ENCODE data around the gene NHSL1. TPM values are rescaled to one million over a fixed set of nuclear protein-coding genes. Genes with fewer than 3 reads are reported as not detected.

NHSL1 gene
- total RNA-seq, 1 donor, result 6.9 TPM

- Histone ChIP-seq H3K4me2 (ENCODE audit: insufficient read depth, low read length) (no peak overlapping the region), H4K20me1 (ENCODE audit: insufficient read depth, low read length) (no peaks in the 10 kb centered on the region), H3K4me3 (ENCODE audit: insufficient read depth, low read length) (no peak overlapping the region), H2AFZ (ENCODE audit: low read length) (no peak overlapping the region), H3K79me2 (ENCODE audit: insufficient read depth, low read length) (no peaks in the 10 kb centered on the region), H3K36me3 (ENCODE audit: insufficient read depth, low read length) (no peaks in the 10 kb centered on the region), H3K27me3 (ENCODE audit: insufficient read depth, low read length) (no peaks in the 10 kb centered on the region), H3K27ac (ENCODE audit: low read depth, low read length) (no peak overlapping the region), H3K9me3 (ENCODE audit: low read depth, low read length) (no peaks in the 10 kb centered on the region), H3K4me1 (ENCODE audit: insufficient read depth, low read length) (no peaks in the 10 kb centered on the region)
- no peak for DNase-seq (ENCODE audit: insufficient read length, low spot score, missing footprints)
- no peak for TF ChIP-seq CTCF (IDR thresholded peaks at IDR 0.05; ENCODE audit: extremely low read depth, low read depth, low read length)
Observed at GRCh38 chr6:138487102-138487604, 12.1 kb downstream of the NHSL1 start.

- Histone ChIP-seq H3K27me3 (ENCODE audit: insufficient read depth, low read length) (no peaks in the 10 kb centered on the region), H3K4me2 (ENCODE audit: insufficient read depth, low read length) (no peak overlapping the region), H3K36me3 (ENCODE audit: insufficient read depth, low read length) (no peaks in the 10 kb centered on the region), H4K20me1 (ENCODE audit: insufficient read depth, low read length) (no peaks in the 10 kb centered on the region), H3K9me3 (ENCODE audit: low read depth, low read length) (no peaks in the 10 kb centered on the region), H2AFZ (ENCODE audit: low read length) (no peak overlapping the region), H3K27ac (ENCODE audit: low read depth, low read length) (no peak overlapping the region), H3K79me2 (ENCODE audit: insufficient read depth, low read length) (no peaks in the 10 kb centered on the region), H3K4me1 (ENCODE audit: insufficient read depth, low read length) (no peaks in the 10 kb centered on the region), H3K4me3 (ENCODE audit: insufficient read depth, low read length) (no peak overlapping the region)
- no peak for DNase-seq (ENCODE audit: insufficient read length, low spot score, missing footprints)
- no peak for TF ChIP-seq CTCF (IDR thresholded peaks at IDR 0.05; ENCODE audit: extremely low read depth, low read depth, low read length)
Observed at GRCh38 chr6:138486249-138487101, 12.8 kb downstream of the NHSL1 start.

GRCh38 chr6:138485586-138486248, 13.6 kb downstream of the NHSL1 start:
- Histone ChIP-seq H4K20me1 (ENCODE audit: insufficient read depth, low read length) (no peaks in the 10 kb centered on the region), H3K79me2 (ENCODE audit: insufficient read depth, low read length) (no peaks in the 10 kb centered on the region), H3K27ac (ENCODE audit: low read depth, low read length) (no peak overlapping the region), H2AFZ (ENCODE audit: low read length) (peak overlapping the region; percentile 36), H3K27me3 (ENCODE audit: insufficient read depth, low read length) (no peaks in the 10 kb centered on the region), H3K4me2 (ENCODE audit: insufficient read depth, low read length) (peak overlapping the region; percentile 80), H3K36me3 (ENCODE audit: insufficient read depth, low read length) (no peaks in the 10 kb centered on the region), H3K4me3 (ENCODE audit: insufficient read depth, low read length) (no peak overlapping the region), H3K4me1 (ENCODE audit: insufficient read depth, low read length) (no peaks in the 10 kb centered on the region), H3K9me3 (ENCODE audit: low read depth, low read length) (no peaks in the 10 kb centered on the region)
- no peak for TF ChIP-seq CTCF (IDR thresholded peaks at IDR 0.05; ENCODE audit: extremely low read depth, low read depth, low read length)
- DNase-seq (ENCODE audit: insufficient read length, low spot score, missing footprints), result no peak

GRCh38 chr6:138485005-138485545, 14.2 kb downstream of the NHSL1 start:
- H3K27me3 ChIP-seq (ENCODE audit: insufficient read depth, low read length), result no peaks in the 10 kb centered on the region
- peak overlapping the region; percentile 68 for H3K4me3 ChIP-seq (ENCODE audit: insufficient read depth, low read length)
- peak overlapping the region; percentile 87 for H2AFZ ChIP-seq (ENCODE audit: low read length)
- peak overlapping the region; percentile 80 for H3K4me2 ChIP-seq (ENCODE audit: insufficient read depth, low read length)
- H3K79me2 ChIP-seq (ENCODE audit: insufficient read depth, low read length), result no peaks in the 10 kb centered on the region
- H3K4me1 ChIP-seq (ENCODE audit: insufficient read depth, low read length), result no peaks in the 10 kb centered on the region
- no peaks in the 10 kb centered on the region for H3K36me3 ChIP-seq (ENCODE audit: insufficient read depth, low read length)
- no peaks in the 10 kb centered on the region for H4K20me1 ChIP-seq (ENCODE audit: insufficient read depth, low read length)
- H3K27ac ChIP-seq (ENCODE audit: low read depth, low read length), result no peak overlapping the region
- no peaks in the 10 kb centered on the region for H3K9me3 ChIP-seq (ENCODE audit: low read depth, low read length)
- peak; percentile 21 for DNase-seq (ENCODE audit: insufficient read length, low spot score, missing footprints)
- no peak for TF ChIP-seq CTCF (IDR thresholded peaks at IDR 0.05; ENCODE audit: extremely low read depth, low read depth, low read length)

All from osteoblast (primary cell).